ENCODE results near the gene ZNF775.

The ZNF775 gene

GRCh38 chr7:150346922-150347321, 32.2 kb upstream of the ZNF775 start:
- no peak for DNase-seq (ENCODE audit: low read depth)

DNA sequence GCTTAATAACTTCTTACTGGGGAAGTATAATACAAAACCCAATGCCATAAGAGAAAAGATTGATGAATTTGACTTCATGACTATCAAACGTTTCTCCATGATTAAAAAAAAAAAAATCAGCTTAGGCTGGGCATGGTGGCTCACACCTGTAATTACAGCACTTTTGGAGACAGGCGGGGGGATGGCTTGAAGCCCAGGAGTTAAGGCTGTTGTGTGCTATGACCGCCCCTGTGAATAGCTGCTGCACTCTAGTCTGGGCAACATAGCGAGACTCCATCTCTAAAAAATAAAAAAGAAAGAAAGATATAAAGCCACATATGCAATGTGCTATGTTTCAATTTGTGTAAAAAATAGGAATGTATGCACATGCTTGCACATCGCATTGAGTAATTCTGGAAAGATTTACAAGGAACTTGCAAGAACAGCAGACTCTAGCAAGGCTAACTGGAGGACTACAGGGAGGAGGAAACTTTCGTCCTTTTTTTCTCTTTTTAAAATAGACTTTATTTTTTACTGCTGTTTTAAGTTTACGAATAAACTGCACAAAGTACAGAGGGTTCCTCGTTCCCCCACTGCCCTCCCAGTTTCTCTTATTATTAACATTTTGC, 27.4 kb upstream of the ZNF775 start:
- DNase-seq (ENCODE audit: low read depth): no peak

- no peak for DNase-seq (ENCODE audit: low read depth)
These were observed 23.5 kb upstream of the ZNF775 start for GRCh38 chr7:150355666-150356059.

- DNase-seq (ENCODE audit: low read depth): no peak
These were observed 22.7 kb upstream of the ZNF775 start for GRCh38 chr7:150356265-150356897.

DNA sequence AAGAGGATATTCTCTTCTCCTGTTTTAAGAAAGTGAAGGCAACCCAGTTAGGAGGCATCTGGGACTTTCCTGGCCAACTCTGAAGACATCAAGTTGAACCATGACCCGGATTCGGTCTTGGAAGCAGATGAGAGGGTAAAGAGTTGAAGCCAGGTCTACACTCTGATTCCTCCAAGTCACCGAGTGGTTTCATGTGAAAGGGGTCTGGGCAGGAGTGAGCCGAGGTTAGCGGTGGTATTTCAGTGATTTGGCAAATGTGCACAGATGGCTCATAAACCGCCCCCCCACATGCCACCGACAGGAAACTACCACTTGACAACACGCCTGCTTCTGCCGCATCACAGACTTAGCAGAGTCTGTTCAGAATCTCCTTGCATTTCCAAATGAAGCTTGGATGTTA, 21.9 kb upstream of the ZNF775 start:
- DNase-seq (ENCODE audit: low read depth): peak; percentile 46

- no peak for DNase-seq (ENCODE audit: low read depth)
These were observed 21.2 kb upstream of the ZNF775 start for GRCh38 chr7:150357771-150358427.

DNA sequence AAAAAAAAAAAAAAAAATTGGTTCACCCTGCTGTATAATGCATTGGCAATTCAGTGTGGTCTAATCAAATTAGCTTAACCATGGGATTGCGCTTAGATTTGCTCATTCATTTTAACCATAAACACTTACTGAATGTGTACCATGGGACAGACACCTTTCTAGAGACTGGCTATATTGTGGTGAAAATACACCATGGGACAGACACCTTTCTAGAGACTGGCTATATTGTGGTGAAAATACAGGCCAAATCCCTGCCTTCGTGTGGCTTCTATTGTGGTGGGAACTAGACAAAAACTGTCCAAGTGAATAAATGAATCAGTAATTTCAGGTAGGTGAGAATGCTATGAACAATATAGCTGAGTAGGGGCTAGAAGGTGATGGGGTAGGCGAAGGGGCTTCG, 20.7 kb upstream of the ZNF775 start:
- no peak for DNase-seq (ENCODE audit: low read depth)

DNA sequence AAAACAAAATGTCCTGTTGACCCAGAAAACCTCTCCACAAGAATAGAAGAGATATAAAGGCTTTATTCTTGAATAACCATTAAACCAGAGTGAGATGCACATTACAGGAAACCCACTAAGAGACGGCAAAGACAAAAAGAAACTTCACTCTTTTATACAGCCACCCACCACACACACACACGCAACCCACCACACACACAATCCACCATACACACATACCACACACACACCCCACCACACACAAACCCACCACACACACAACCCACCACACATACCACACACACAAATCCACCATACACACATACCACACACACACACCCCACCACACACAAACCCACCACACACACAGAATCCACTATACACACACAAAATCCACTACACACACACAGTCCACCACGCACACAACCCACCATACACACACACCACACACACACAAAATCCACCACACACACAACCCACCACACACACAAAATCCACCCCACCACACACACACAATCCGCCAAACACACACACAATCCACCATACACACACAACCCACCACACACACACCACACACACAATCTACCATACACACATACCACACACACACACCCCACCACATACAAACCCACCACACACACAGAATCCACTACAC, 20.0 kb upstream of the ZNF775 start:
- DNase-seq (ENCODE audit: low read depth): no peak

- no peak for DNase-seq (ENCODE audit: low read depth)
These were observed 19.3 kb upstream of the ZNF775 start for GRCh38 chr7:150359622-150360362.

- DNase-seq (ENCODE audit: low read depth): no peak
These were observed 18.6 kb upstream of the ZNF775 start for GRCh38 chr7:150360363-150361058.

GRCh38 chr7:150361402-150361801, 17.7 kb upstream of the ZNF775 start:
- no peak for DNase-seq (ENCODE audit: low read depth)

DNA sequence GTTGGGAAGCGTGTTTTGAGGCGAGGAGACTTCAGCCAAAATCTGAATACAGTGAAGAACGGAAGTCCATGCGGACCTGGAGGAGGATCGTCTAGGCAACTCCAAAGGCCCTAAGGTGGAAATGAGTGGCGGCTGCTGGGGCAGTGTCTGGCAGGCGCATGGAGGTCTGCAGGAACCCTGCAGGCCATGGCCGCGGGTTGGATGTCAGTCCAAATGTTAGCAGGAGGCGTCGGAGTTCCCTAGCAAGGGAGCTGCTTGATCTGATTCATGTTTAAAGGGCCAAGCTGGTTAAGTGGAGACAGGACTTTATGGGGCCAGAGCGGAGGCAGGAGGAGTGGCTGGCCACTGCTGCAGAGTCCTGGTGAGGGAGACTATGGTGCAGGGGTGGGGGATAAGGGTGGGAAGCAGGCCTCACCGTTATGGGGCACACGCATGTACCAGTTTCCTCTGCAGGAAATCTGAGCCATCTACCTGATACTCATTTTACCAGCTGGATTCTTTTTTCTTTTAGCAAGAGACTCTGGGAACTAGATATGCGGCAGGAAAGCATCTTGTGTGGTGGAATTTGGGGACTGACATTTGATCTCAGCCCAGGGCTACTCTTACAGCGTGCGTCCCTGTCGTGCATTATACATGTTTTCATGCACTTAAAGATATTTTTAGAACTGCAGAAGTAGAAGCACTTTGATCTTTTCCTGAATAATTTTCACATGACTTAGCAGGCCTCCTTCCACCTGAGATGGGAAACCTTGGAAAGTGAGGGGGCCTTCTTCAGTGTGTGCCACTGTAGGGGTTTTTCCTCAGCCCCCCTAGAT, 17.1 kb upstream of the ZNF775 start:
- DNase-seq (ENCODE audit: low read depth): no peak

DNA sequence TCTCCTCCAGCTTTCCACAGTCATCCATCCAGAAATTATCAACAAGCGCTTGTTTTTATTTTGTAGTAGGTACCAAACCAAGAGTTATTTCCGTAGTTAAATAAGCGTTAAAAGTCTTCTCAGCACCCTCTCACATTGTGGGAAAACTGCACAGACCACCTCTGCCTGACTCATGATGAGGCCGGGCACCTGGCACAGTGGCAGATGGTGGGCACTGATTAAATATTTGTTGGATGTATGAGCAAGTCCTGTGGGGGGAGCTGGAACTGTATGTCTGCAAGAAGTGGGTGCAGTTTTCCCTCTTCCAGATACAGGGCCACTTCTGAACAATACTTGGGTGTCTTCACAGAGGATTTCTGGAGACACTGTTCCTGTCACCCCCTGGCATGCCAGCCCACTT, 15.8 kb upstream of the ZNF775 start:
- DNase-seq (ENCODE audit: low read depth): no peak

DNA sequence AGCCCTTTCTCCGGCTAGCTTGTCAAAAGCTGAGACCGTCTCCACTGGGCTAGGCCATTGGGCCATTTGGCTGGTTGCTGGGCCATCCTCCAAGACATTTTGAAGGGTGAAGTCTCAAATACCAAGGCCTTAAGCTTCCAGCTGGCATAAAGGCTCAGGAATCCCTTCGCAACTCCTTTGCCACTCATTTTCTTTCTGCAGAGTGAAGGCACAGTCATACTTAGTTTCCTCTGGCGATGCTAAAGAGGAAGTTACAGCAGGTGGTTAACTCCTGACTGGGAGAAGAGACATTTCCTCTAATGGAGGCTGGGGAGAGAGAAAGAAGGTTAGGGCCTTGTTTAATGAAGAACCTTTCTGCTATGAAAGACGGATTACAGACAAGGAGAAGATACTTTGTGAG, 15.3 kb upstream of the ZNF775 start:
- DNase-seq (ENCODE audit: low read depth): no peak

- no peak for DNase-seq (ENCODE audit: low read depth)
These were observed 13.9 kb upstream of the ZNF775 start for GRCh38 chr7:150365194-150365593.

GRCh38 chr7:150365673-150366398, 13.3 kb upstream of the ZNF775 start:
- no peak for DNase-seq (ENCODE audit: low read depth)

- DNase-seq (ENCODE audit: low read depth): no peak
These were observed 11.4 kb upstream of the ZNF775 start for GRCh38 chr7:150367677-150368095.

DNA sequence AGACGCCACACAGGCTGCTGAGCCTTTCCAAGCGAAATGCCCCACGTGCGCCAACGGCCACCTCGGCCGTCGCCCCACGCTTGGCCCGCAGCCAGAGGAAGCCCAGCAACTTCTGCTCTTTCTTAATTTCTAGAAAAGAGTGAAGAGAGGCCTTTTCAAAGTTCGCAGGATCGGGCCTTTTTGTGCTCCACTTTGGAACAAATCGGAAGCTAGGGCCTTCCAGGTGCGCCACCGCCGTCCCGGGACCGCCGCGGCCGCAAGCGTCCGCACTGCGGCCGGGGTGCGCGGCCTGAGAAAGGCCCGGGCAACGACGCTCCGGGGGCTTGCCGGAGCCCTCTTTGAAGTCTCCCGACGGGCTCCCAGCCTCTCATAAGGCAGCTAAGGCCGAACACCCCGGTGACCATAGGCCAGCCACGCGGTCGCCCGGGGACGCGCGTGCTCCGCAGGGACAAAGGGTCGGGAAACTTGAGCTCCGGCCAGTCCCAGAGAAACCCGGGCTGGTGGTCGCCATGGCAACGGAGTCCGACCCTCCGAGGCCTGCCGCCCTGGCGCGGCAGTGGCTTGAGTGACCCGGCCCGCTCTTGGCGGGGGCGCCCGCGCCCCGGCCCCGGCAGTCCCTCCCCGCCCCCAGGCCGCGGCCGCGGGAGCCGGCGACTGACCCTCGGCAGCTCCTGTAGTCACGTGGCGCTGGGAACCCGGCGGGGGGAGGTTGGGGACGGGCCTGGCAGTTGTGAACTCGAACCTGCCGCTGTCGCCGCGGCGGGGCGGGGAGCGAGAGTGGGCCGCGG, 10.8 kb upstream of the ZNF775 start, which contains the start of gene REPIN1:
TSS of gene REPIN1 (plus strand) at position 727 of the 788 bp plus-strand sequence. CDS start 890 bp downstream, outside the sequence.
- DNase-seq (ENCODE audit: low read depth): peak; percentile 70
